WTC11 (cell line): ENCODE measurements around the gene ROR2.

Experiments
- CREB1 ChIP-seq: sonication (generic); formaldehyde crosslinking; IDR thresholded peaks from 2 replicates; pipeline ENCODE4 v1.8.0; 2023; ENCODE audit warnings: mild to moderate bottlenecking, missing genetic modification reagents
- NFATC4 ChIP-seq: fragments of 250-450 bp; sonication (Bioruptor Pico); IDR thresholded peaks from 2 replicates; pipeline ENCODE4 v1.9.0; 2021; ENCODE audit warnings: mild to moderate bottlenecking
- ZNF219 ChIP-seq: sonication (generic); formaldehyde crosslinking; IDR thresholded peaks from 2 replicates; pipeline ENCODE4 v1.8.0; 2023; ENCODE audit warnings: missing genetic modification reagents, mild to moderate bottlenecking, borderline replicate concordance
- TF ChIP-seq, protein P1 (sequence below): sonication (generic); formaldehyde crosslinking; IDR thresholded peaks from 2 replicates; pipeline ENCODE4 v1.8.1; 2022; ENCODE audit warnings: low read depth, mild to moderate bottlenecking, moderate library complexity, missing genetic modification reagents, borderline replicate concordance
- TF ChIP-seq, protein P2 (sequence below): fragments of 200-600 bp; IDR thresholded peaks from 2 replicates; pipeline ENCODE4 v1.8.0; 2022; ENCODE audit warnings: antibody characterized with exemption
- TF ChIP-seq, protein P3 (sequence below): sonication (generic); formaldehyde crosslinking; conservative IDR thresholded peaks from 2 replicates; pipeline ENCODE4 v1.8.1; 2023; ENCODE audit warnings: mild to moderate bottlenecking, low read depth, missing genetic modification reagents, moderate library complexity

DNA sequence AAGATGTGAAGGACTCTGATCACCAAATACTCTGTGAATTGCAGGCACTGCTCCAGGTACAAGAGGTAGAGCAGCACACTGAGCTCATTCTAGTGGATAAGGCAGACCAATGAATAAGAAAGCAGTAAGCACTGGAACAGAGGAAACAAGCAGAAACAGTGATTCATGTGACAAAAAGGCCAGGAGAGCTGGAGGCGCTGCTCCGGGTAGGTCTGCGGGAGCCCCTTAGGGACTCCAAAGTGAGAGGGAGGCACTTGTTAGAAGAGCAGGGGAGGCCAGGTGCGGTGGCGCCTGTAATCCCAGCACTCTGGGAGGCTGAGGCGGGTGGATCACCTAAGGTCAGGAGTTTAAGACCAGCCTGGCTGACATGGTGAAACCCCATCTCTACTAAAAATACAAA, 294.8 kb downstream of the ROR2 start:
- TF ChIP-seq NFATC4, result no peak
- TF ChIP-seq, protein P1, sequence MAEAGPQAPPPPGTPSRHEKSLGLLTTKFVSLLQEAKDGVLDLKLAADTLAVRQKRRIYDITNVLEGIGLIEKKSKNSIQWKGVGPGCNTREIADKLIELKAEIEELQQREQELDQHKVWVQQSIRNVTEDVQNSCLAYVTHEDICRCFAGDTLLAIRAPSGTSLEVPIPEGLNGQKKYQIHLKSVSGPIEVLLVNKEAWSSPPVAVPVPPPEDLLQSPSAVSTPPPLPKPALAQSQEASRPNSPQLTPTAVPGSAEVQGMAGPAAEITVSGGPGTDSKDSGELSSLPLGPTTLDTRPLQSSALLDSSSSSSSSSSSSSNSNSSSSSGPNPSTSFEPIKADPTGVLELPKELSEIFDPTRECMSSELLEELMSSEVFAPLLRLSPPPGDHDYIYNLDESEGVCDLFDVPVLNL (CRISPR knock-in tag), result no peak
- no peak for TF ChIP-seq ZNF219 (CRISPR knock-in tag)
- TF ChIP-seq, protein P2, sequence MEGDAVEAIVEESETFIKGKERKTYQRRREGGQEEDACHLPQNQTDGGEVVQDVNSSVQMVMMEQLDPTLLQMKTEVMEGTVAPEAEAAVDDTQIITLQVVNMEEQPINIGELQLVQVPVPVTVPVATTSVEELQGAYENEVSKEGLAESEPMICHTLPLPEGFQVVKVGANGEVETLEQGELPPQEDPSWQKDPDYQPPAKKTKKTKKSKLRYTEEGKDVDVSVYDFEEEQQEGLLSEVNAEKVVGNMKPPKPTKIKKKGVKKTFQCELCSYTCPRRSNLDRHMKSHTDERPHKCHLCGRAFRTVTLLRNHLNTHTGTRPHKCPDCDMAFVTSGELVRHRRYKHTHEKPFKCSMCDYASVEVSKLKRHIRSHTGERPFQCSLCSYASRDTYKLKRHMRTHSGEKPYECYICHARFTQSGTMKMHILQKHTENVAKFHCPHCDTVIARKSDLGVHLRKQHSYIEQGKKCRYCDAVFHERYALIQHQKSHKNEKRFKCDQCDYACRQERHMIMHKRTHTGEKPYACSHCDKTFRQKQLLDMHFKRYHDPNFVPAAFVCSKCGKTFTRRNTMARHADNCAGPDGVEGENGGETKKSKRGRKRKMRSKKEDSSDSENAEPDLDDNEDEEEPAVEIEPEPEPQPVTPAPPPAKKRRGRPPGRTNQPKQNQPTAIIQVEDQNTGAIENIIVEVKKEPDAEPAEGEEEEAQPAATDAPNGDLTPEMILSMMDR, result no peak
- TF ChIP-seq, protein P3, sequence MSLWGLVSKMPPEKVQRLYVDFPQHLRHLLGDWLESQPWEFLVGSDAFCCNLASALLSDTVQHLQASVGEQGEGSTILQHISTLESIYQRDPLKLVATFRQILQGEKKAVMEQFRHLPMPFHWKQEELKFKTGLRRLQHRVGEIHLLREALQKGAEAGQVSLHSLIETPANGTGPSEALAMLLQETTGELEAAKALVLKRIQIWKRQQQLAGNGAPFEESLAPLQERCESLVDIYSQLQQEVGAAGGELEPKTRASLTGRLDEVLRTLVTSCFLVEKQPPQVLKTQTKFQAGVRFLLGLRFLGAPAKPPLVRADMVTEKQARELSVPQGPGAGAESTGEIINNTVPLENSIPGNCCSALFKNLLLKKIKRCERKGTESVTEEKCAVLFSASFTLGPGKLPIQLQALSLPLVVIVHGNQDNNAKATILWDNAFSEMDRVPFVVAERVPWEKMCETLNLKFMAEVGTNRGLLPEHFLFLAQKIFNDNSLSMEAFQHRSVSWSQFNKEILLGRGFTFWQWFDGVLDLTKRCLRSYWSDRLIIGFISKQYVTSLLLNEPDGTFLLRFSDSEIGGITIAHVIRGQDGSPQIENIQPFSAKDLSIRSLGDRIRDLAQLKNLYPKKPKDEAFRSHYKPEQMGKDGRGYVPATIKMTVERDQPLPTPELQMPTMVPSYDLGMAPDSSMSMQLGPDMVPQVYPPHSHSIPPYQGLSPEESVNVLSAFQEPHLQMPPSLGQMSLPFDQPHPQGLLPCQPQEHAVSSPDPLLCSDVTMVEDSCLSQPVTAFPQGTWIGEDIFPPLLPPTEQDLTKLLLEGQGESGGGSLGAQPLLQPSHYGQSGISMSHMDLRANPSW, result no peak
- no peak for TF ChIP-seq CREB1 (CRISPR knock-in tag)
